Measurements from ENCODE around the gene KCNAB2. TPM values are rescaled to one million over a fixed set of nuclear protein-coding genes. Genes with fewer than 3 reads are reported as not detected.
"Not testable (repeated sequence)": the region's sequence is repeated elsewhere in the genome, so short reads cannot be mapped to it uniquely, and the experiment has no call there.

The KCNAB2 gene
- polyA plus RNA-seq, 1 experiment = 10.3 TPM

GRCh38 chr1:6056572-6056948, 10.9 kb downstream of the KCNAB2 start:
- ChIA-PET CTCF (interaction anchor here (0.7 to 3.3 kb wide), 3 partner anchors 23 to 285 kb away, joined by 3 to 12 read pairs (median 4); no protein-coding TSS in a partner anchor), POLR2A (no interaction called here)
- Histone ChIP-seq H3K27me3 (ENCODE audit: control insufficient read depth, insufficient read depth, low read length) (0 out of 2 replicates have a peak, but pooled peaks cover 2% of the 10 kb centered on the region), H3K36me3 (ENCODE audit: control insufficient read depth, insufficient read depth, low read length) (no peaks in the 10 kb centered on the region), H3K4me3 (ENCODE audit: low read depth, low read length) (no peak overlapping the region)
- no peak for TF ChIP-seq CTCF (IDR thresholded peaks at IDR 0.05; ENCODE audit: insufficient read depth, low read depth, low read length)
- DNase-seq (ENCODE audit: low read depth) = no peak

- POLR2A ChIA-PET = no interaction called here
- no peak for TF ChIP-seq CTCF (IDR thresholded peaks at IDR 0.05; ENCODE audit: insufficient read depth, low read depth, low read length)
- CTCF ChIA-PET = interaction anchor here (0.7 to 3.3 kb wide), 3 partner anchors 23 to 284 kb away, joined by 3 to 12 read pairs (median 4); no protein-coding TSS in a partner anchor
- Histone ChIP-seq H3K27me3 (ENCODE audit: control insufficient read depth, insufficient read depth, low read length) (0 out of 2 replicates have a peak, but pooled peaks cover 2% of the 10 kb centered on the region), H3K36me3 (ENCODE audit: control insufficient read depth, insufficient read depth, low read length) (no peaks in the 10 kb centered on the region), H3K4me3 (ENCODE audit: low read depth, low read length) (no peak overlapping the region)
- no peak for DNase-seq (ENCODE audit: low read depth)
These were observed 11.6 kb downstream of the KCNAB2 start for GRCh38 chr1:6057170-6057845.

DNA sequence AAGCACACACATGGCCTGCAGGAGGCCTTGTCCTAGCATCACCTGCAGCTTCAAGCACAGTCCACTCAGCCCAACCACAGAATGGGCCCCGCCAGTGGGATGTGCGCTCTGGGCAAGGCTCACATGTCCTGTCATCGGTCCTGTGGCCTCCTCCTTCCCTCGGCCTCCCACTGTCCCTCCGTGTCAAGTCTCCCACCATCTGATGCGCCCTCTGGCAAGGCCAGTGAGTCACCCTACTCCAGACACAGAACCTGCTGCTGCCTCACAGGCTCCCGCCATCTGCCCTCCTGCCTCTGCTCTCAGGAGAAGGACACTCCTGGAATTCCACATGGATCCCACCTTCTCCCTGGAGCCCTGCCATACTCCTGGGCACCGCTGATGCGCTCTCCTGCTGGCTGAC, 14.2 kb downstream of the KCNAB2 start:
- CTCF ChIA-PET = interaction anchor here (0.6 kb wide), 1 partner anchor 18 kb away, joined by 3 read pairs; no protein-coding TSS in a partner anchor

GRCh38 chr1:6062670-6063069, 17.0 kb downstream of the KCNAB2 start:
- Histone ChIP-seq H3K36me3 (ENCODE audit: control insufficient read depth, insufficient read depth, low read length) (no peaks in the 10 kb centered on the region), H3K27me3 (ENCODE audit: control insufficient read depth, insufficient read depth, low read length) (no peaks in the 10 kb centered on the region; the same call in 1 of the 2 replicates), H3K4me3 (ENCODE audit: low read depth, low read length) (no peak overlapping the region)
- POLR2A ChIA-PET = no interaction called here
- CTCF ChIA-PET = interaction anchor here (0.6 to 1.2 kb wide), 3 partner anchors 11 to 28 kb away, joined by 3 to 4 read pairs (median 3); no protein-coding TSS in a partner anchor
- DNase-seq (ENCODE audit: low read depth) = no peak
- no peak for TF ChIP-seq CTCF (IDR thresholded peaks at IDR 0.05; ENCODE audit: insufficient read depth, low read depth, low read length)

More for the DNA sequence above, 14.2 kb downstream of the KCNAB2 start:
- Histone ChIP-seq H3K27me3 (ENCODE audit: control insufficient read depth, insufficient read depth, low read length) (0 out of 2 replicates have a peak, but pooled peaks cover 2% of the 10 kb centered on the region), H3K36me3 (ENCODE audit: control insufficient read depth, insufficient read depth, low read length) (no peaks in the 10 kb centered on the region), H3K4me3 (ENCODE audit: low read depth, low read length) (no peak overlapping the region)
- DNase-seq (ENCODE audit: low read depth) = no peak
- no peak for TF ChIP-seq CTCF (IDR thresholded peaks at IDR 0.05; ENCODE audit: insufficient read depth, low read depth, low read length)
- POLR2A ChIA-PET = no interaction called here

DNA sequence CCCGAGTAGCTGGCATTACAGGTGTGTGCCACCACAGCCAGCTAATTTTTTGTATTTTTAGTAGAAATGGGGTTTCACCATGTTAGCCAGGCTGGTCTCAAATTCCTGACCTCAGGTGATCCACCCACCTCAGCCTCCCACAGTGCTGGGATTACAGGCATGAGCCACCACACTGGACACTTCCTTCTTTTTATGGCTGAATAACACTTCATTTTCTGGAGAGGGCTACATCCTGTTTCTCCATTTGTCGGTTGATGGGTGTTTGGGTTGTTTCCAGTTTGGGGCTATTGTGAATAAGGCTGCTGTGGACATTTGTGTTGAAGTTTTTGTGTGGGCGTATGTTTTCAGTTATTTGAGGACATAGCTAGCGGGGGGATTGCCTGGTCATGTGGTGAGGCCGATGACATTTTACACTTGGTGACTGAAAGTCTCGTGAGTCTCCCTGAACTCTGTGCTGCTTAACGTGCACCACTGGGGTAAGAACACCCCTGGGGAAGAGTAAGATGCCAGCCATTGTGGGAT, 17.9 kb downstream of the KCNAB2 start:
- POLR2A ChIA-PET; DNase-seq (ENCODE audit: low read depth); H3K4me3 ChIP-seq (ENCODE audit: low read depth, low read length); CTCF ChIA-PET; H3K36me3 ChIP-seq (ENCODE audit: control insufficient read depth, insufficient read depth, low read length); H3K27me3 ChIP-seq (ENCODE audit: control insufficient read depth, insufficient read depth, low read length): not testable (repeated sequence)
